Measurements from ENCODE around the gene KCNN4.

DNA sequence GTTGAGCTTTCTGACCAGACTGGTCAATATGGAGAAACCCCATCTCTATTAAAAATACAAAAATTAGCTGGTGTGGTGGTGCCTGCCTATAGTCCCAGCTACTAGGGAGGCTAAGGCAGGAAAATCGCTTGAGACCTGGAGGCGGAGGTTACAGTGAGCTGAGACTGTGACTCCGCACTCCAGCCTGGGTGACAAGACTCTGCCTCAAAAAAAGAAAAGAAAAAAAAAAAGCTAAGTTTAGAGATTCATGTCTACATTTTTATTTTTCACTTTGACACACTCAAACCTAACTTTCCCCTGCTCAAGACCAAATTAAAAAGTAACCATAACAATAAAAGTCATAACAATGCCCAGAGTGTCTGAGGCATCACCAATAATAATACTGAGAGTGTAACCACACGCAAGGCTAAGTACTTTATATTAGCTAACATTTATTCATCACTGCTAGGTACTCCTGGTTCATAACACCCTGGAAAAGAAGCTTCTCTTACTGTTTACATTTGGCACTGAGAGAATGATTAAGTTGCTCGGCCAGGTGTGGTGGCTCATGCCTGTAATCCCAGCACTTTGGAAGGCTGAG lies 59.2 kb downstream of the KCNN4 start:
- TF ChIP-seq, protein P1, sequence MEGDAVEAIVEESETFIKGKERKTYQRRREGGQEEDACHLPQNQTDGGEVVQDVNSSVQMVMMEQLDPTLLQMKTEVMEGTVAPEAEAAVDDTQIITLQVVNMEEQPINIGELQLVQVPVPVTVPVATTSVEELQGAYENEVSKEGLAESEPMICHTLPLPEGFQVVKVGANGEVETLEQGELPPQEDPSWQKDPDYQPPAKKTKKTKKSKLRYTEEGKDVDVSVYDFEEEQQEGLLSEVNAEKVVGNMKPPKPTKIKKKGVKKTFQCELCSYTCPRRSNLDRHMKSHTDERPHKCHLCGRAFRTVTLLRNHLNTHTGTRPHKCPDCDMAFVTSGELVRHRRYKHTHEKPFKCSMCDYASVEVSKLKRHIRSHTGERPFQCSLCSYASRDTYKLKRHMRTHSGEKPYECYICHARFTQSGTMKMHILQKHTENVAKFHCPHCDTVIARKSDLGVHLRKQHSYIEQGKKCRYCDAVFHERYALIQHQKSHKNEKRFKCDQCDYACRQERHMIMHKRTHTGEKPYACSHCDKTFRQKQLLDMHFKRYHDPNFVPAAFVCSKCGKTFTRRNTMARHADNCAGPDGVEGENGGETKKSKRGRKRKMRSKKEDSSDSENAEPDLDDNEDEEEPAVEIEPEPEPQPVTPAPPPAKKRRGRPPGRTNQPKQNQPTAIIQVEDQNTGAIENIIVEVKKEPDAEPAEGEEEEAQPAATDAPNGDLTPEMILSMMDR (IDR thresholded peaks at IDR 0.05), result no peak
- TF ChIP-seq ZFX (IDR thresholded peaks at IDR 0.05; ENCODE audit: borderline replicate concordance), result no peak

All from 22Rv1 (cell line).